Measurements from ENCODE around the gene NINL.
"Not testable (repeated sequence)": the region's sequence is repeated elsewhere in the genome, so short reads cannot be mapped to it uniquely, and the experiment has no call there.

NINL gene

GRCh38 chr20:25592135-25592852 is 7.0 kb upstream of the NINL start:
- no peak for DNase-seq (ENCODE audit: low spot score)

GRCh38 chr20:25590778-25591177 is 5.4 kb upstream of the NINL start:
- DNase-seq (ENCODE audit: low spot score), result not testable (repeated sequence)

GRCh38 chr20:25588491-25588890 is 3.2 kb upstream of the NINL start:
- no peak for DNase-seq (ENCODE audit: low spot score)

GRCh38 chr20:25587536-25587935 is 2.2 kb upstream of the NINL start:
- DNase-seq (ENCODE audit: low spot score), result no peak

GRCh38 chr20:25586877-25587276 is 1.5 kb upstream of the NINL start:
- DNase-seq (ENCODE audit: low spot score), result no peak

- not testable (repeated sequence) for DNase-seq (ENCODE audit: low spot score)
Measured at GRCh38 chr20:25583607-25584006, 1.7 kb downstream of the NINL start.

- DNase-seq (ENCODE audit: low spot score), result no peak
Measured at GRCh38 chr20:25580711-25581110, 4.6 kb downstream of the NINL start.

- DNase-seq (ENCODE audit: low spot score), result no peak
Measured at GRCh38 chr20:25579081-25579770, 6.1 kb downstream of the NINL start.

- no peak for DNase-seq (ENCODE audit: low spot score)
Measured at GRCh38 chr20:25576783-25577530, 8.4 kb downstream of the NINL start.

GRCh38 chr20:25574411-25574810 is 10.9 kb downstream of the NINL start:
- no peak for DNase-seq (ENCODE audit: low spot score)

GRCh38 chr20:25573288-25574251 is 11.8 kb downstream of the NINL start:
- DNase-seq (ENCODE audit: low spot score), result no peak

- DNase-seq (ENCODE audit: low spot score), result no peak
Measured at GRCh38 chr20:25571817-25572216, 13.5 kb downstream of the NINL start.

GRCh38 chr20:25571240-25571639 is 14.1 kb downstream of the NINL start:
- DNase-seq (ENCODE audit: low spot score), result no peak

- DNase-seq (ENCODE audit: low spot score), result no peak
Measured at GRCh38 chr20:25570148-25570530, 15.2 kb downstream of the NINL start.

- no peak for DNase-seq (ENCODE audit: low spot score)
Measured at GRCh38 chr20:25567286-25567685, 18.0 kb downstream of the NINL start.

- no peak for DNase-seq (ENCODE audit: low spot score)
Measured at GRCh38 chr20:25566821-25567220, 18.5 kb downstream of the NINL start.

GRCh38 chr20:25565578-25566157 is 19.7 kb downstream of the NINL start:
- DNase-seq (ENCODE audit: low spot score), result no peak

GRCh38 chr20:25563876-25564275 is 21.5 kb downstream of the NINL start:
- DNase-seq (ENCODE audit: low spot score), result no peak

GRCh38 chr20:25563362-25563761 is 22.0 kb downstream of the NINL start:
- DNase-seq (ENCODE audit: low spot score), result no peak

- DNase-seq (ENCODE audit: low spot score), result not testable (repeated sequence)
Measured at GRCh38 chr20:25561771-25562170, 23.6 kb downstream of the NINL start.

GRCh38 chr20:25553819-25554296 is 31.5 kb downstream of the NINL start:
- DNase-seq (ENCODE audit: low spot score), result no peak

Data from LoVo (cell line).